ENCODE results near the gene PRR5L. TPM values are rescaled to one million over a fixed set of nuclear protein-coding genes. Genes with fewer than 3 reads are reported as not detected.

Gene PRR5L, protein sequence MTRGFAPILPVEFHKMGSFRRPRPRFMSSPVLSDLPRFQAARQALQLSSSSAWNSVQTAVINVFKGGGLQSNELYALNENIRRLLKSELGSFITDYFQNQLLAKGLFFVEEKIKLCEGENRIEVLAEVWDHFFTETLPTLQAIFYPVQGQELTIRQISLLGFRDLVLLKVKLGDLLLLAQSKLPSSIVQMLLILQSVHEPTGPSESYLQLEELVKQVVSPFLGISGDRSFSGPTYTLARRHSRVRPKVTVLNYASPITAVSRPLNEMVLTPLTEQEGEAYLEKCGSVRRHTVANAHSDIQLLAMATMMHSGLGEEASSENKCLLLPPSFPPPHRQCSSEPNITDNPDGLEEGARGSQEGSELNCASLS
- 1 to 10 TPM in 2 of 3 donors, under 1 TPM in 1; 0.75 to 7.3 (median 2.8) TPM for polyA plus RNA-seq

DNA sequence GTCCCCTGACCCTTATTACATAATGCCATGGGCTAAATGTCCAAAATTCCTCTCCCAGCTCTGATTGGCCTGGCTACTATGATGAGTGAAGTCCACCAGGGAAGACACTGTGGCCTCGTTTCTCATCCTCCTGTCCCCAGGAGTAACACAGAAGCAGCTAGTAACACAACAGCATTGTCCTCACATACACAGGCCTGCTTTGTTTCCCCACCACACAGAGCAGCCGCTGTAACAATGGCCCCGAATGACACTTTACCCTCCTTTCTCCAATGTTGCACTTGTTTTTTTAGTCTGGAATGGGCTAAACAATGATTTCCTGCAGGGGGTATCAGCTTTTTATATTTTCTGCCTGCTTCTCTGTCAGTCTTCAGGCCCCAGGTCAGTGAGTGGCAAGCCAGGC is at the start of gene PRR5L:
TSS of gene PRR5L (plus strand) at position 363 of the 400 bp plus-strand sequence. CDS start 104,834 bp downstream, outside the sequence.
- WGBS, 3 donors: 85 to 92% (median 88%) methylated on average over 3 of the region's 3 CpGs
- no peak within 1 kb of the TSS for H3K27ac ChIP-seq (ENCODE audit: low read depth, low read length)

DNA sequence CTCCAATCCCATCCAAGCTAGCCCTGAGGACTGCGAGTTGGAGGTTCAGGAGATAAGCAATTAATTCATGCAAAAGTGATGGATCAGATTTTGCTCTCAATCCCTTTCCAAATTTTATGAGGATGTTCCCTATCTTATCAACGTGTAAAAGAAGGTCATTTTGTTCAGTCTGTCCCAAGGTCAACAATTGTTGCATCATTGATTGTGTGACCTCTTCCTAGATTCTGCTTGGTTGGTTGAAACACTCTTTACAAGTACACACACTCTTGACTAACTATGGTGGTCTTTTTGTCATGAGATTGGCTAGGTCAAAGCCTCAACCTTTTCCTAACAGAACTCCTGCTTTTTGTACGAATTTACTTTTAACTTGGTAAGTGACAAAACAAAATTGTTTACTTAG is 48.6 kb upstream of the PRR5L start:
- WGBS, 3 donors: 43 to 65% (median 53%) methylated on average over 3 of the region's 3 CpGs
- no peak overlapping the region for H3K27ac ChIP-seq (ENCODE audit: low read depth, low read length)

- no peak overlapping the region for H3K27ac ChIP-seq (ENCODE audit: low read depth, low read length)
- 61 to 77% (median 65%) methylated on average over 4 of the region's 4 CpGs for WGBS, 3 donors
These were observed 47.7 kb upstream of the PRR5L start for GRCh38 chr11:36248436-36248835.

DNA sequence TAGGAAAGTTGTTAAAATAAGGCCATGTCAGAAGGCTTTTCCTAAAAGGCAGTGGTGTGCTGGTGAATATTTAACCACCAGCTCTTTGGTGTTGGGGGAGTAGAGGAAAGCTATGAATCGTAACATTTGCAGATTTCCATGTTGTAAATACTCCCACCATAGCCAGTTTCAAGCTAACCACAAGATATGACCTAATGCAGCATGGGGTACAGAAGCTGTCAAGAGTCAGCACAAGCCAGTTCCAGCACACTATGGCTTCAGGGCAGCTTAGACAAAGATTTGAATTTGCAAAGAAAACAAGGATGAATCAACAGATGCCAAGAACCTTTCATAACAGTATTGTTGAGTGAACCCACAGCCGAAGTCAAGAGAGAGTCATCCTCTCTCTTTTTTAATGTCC is 46.8 kb upstream of the PRR5L start:
- 57 to 63% (median 61%) methylated on average over 2 of the region's 2 CpGs for WGBS, 3 donors
- no peak overlapping the region for H3K27ac ChIP-seq (ENCODE audit: low read depth, low read length)

DNA sequence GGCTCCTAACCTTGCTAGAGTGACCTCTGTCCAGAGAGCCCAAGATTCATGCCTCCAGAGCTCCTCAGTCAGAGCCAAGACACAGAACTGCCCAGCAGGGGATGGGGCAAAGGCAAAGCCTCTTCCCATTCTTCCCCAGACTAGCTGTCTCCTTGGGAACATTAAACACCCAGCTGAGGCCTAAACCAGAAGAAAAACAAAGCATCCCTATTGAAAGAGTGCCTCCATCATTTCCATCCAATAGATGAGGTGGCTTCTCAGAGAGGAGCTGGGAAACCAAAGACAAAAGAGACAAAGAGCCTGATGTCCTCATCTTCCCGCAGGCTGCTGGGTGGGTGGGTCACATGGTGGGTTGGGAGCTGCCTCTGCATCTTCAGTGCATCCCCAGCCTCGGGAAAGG is 44.3 kb upstream of the PRR5L start:
- H3K27ac ChIP-seq (ENCODE audit: low read depth, low read length): no peak overlapping the region
- WGBS, 3 donors: 71 to 85% (median 78%) methylated on average over 2 of the region's 2 CpGs

GRCh38 chr11:36253238-36253637 is 42.9 kb upstream of the PRR5L start:
- WGBS, 3 donors: 54 to 65% (median 63%) methylated on average over 5 of the region's 5 CpGs
- no peak overlapping the region for H3K27ac ChIP-seq (ENCODE audit: low read depth, low read length)

- WGBS, 3 donors: 80 to 83% (median 82%) methylated on average over 1 of the region's 1 CpG
- H3K27ac ChIP-seq (ENCODE audit: low read depth, low read length): no peak overlapping the region
These were observed 41.4 kb upstream of the PRR5L start for GRCh38 chr11:36254713-36255112.

DNA sequence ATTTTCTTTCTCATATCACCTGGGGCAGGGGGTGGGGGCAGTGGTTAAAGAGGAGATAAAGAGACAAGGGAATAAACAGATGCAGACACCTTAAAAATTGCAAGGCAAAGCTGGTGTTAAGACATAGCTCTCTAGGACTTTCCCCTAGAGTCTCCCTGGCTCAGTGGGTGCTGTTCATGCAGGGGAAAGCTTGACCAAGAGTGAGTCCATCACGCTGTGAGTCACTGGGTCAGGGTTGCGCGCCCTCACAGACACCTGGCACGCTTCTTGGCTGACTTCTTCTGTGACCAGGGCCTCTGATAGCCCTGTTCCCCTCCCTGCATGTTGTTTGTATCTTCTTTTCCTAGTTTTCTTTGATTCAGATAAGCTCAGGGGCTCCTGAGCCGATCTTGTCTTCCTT is 38.7 kb upstream of the PRR5L start:
- WGBS, 3 donors: 54 to 74% (median 70%) methylated on average over 5 of the region's 5 CpGs

GRCh38 chr11:36258730-36259360 is 37.2 kb upstream of the PRR5L start:
- H3K27ac ChIP-seq (ENCODE audit: low read depth, low read length): no peak overlapping the region
- 36 to 40% (median 37%) methylated on average over 12 of the region's 12 CpGs for WGBS, 3 donors

More for the DNA sequence above, 38.7 kb upstream of the PRR5L start:
- H3K27ac ChIP-seq (ENCODE audit: low read depth, low read length): no peak overlapping the region

GRCh38 chr11:36261094-36261493 is 35.0 kb upstream of the PRR5L start:
- H3K27ac ChIP-seq (ENCODE audit: low read depth, low read length): no peak overlapping the region
- WGBS, 3 donors: 78 to 89% (median 88%) methylated on average over 4 of the region's 4 CpGs

DNA sequence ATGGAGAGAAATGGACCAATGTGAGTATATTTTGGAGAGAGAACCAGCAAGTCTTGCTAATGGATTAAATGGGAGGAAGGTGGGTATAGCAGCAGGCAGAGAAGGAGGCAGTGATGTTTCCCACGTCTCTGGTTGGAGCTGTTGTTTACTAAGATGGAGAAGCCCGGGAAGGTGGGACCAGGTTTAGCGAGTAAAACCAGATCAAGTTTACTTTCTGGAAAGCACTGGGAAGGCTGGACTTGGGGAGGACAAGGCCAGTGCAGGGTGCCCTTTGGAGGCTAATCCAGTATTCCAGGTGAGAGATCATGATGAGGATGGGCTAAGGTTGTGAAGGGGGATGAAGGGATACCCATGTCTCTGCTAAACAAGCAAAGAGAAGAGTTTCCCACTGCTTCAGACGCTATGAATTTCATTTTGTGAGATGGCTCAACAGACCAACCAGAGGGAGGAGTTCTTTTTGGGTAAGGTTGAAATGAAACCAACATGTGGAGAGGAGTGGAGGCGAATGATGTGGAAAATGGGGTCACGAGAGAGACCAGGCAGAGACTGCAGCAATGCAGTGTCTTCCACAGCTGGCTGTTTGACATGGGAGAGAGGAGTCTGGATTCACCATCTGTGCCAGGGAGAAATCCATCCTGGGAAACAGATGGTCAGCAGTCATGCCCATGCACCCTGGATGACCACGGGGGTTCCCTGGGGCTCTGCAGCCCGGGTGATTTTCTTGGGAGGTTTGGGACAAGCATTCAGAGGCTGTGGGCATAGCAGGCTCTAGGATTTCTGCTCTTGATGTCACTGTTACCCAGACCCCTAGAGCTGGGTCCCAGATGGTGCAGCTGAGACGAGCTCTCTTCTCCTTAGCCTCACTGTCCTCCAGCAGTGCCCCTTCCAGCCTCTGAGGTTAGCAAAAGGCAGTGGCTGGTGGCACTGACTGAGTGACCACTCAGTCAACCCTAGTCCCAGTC is 31.8 kb upstream of the PRR5L start:
- H3K27ac ChIP-seq (ENCODE audit: low read depth, low read length): no peak overlapping the region
- 64 to 79% (median 69%) methylated on average over 9 of the region's 9 CpGs for WGBS, 3 donors

DNA sequence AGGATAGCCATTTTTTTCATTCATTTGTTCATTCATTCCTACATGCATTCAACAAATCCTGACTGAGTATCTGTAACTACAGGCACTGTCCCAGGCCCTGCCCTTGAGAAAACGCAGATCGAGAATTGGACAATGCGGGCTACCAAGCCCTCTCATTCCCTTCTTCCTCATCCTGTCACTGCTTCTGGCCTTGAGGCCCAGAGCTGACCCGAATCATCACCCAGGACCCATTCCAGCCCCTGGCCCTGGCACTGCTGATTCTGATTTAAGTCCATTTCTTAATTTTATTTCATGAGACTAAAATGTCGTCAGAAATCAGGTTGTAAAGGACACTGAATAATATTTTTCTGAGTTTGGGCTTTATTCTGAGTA is 31.1 kb upstream of the PRR5L start:
- WGBS, 3 donors: 73 to 90% (median 83%) methylated on average over 5 of the region's 5 CpGs
- H3K27ac ChIP-seq (ENCODE audit: low read depth, low read length): no peak overlapping the region

DNA sequence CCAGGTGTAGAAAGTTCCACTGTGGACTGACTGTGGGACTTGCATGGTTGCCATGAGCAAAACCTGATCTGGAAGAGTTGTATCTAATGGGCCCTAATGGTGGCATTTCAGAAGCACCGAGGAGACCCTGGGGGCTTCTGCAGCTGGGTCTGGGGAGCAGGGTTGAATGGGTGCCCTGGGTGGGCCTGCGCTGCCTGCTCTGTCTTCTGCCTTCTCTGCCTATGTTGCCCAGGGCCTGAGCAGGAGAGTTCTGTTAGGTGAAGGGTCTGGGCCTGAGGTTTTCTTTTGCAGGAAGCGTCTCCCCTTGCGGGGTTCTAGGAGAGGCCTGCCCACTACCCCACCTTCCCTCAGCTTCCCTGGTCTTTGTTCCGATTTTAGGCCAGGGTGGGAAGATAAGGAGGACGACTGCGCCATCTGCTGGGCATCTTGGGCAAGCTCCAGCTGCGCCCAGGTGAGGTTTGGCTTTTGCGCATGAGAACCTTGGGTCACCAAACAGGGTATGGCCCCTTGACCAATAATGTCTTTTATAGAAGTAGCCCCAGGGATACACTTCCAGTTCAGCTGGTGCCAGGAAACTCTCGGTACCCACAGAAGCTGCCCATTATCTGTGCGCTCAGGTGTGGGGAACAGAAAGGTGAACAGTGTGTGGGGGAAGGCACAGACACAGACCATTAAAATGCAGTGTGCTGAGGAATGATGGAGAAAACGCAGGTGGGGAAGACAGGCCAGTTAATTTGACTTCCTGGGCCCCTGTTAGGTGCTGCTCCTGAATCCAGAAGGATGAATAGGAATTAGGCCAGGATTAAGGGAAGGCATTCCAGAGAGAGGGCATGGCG is 30.1 kb upstream of the PRR5L start:
- no peak overlapping the region for H3K27ac ChIP-seq (ENCODE audit: low read depth, low read length)
- 31 to 35% (median 34%) methylated on average over 13 of the region's 13 CpGs for WGBS, 3 donors

GRCh38 chr11:36266767-36267166 is 29.3 kb upstream of the PRR5L start:
- 56 to 68% (median 60%) methylated on average over 5 of the region's 5 CpGs for WGBS, 3 donors

GRCh38 chr11:36268337-36268985 is 27.6 kb upstream of the PRR5L start:
- no peak overlapping the region for H3K27ac ChIP-seq (ENCODE audit: low read depth, low read length)
- WGBS, 3 donors: 34 to 65% (median 62%) methylated on average over 8 of the region's 8 CpGs

More at GRCh38 chr11:36266767-36267166, 29.3 kb upstream of the PRR5L start:
- H3K27ac ChIP-seq (ENCODE audit: low read depth, low read length): no peak overlapping the region

GRCh38 chr11:36270701-36271100 is 25.4 kb upstream of the PRR5L start:
- WGBS, 3 donors: 89 to 95% (median 89%) methylated on average over 9 of the region's 9 CpGs
- no peak overlapping the region for H3K27ac ChIP-seq (ENCODE audit: low read depth, low read length)

- WGBS, 3 donors: 61 to 78% (median 74%) methylated on average over 5 of the region's 5 CpGs
- no peak overlapping the region for H3K27ac ChIP-seq (ENCODE audit: low read depth, low read length)
These were observed 24.2 kb upstream of the PRR5L start for GRCh38 chr11:36271794-36272407.
